GM20000 (cell line): ENCODE measurements around the gene TMPRSS7.

Experiments
- DNase-seq: peaks from one replicate; pipeline ENCODE4 v3.0.0; 2012; ENCODE audit warnings: low spot score
- TF ChIP-seq, protein P1 (sequence below): IDR thresholded peaks from 2 replicates; pipeline ENCODE4 v1.5.1; 2012; ENCODE audit warnings: mild to moderate bottlenecking, control low read depth; ENCODE audit errors: extremely low read depth, missing control alignments

Gene TMPRSS7

DNA sequence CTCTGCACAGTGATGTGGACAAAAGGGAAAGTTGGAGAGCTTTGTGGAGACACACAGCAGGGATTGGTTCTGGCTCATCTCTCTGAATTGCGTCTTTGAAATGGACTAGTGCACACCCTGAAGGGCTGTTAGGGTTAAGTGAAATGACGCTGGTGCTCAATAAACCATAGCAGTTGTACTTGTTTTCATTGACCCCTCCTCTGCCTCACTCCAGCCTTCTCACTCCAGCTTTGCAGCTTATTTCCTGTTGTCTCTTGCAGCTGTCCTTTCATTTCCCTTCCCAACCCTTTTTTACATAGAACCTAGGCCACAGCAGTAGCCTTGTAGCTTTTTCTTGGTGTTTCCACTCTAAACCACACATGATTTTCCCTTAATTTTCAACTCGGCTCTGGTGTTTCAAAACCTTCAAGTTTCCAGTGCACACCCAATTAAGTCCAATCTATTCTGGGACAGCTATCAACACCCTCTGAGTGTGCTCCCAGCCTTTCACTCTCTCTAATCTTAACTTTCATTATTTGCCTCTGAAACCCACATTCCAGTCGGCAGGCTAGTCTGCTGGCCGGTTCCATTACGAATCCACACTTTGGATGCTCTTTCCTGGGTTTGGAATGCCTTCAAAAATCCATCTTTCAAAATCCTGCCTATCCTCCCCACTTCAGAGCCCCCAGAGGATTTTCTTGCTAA is 58.1 kb downstream of the TMPRSS7 start:
- TF ChIP-seq, protein P1, sequence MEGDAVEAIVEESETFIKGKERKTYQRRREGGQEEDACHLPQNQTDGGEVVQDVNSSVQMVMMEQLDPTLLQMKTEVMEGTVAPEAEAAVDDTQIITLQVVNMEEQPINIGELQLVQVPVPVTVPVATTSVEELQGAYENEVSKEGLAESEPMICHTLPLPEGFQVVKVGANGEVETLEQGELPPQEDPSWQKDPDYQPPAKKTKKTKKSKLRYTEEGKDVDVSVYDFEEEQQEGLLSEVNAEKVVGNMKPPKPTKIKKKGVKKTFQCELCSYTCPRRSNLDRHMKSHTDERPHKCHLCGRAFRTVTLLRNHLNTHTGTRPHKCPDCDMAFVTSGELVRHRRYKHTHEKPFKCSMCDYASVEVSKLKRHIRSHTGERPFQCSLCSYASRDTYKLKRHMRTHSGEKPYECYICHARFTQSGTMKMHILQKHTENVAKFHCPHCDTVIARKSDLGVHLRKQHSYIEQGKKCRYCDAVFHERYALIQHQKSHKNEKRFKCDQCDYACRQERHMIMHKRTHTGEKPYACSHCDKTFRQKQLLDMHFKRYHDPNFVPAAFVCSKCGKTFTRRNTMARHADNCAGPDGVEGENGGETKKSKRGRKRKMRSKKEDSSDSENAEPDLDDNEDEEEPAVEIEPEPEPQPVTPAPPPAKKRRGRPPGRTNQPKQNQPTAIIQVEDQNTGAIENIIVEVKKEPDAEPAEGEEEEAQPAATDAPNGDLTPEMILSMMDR: no peak
- DNase-seq: peak; percentile 36

DNA sequence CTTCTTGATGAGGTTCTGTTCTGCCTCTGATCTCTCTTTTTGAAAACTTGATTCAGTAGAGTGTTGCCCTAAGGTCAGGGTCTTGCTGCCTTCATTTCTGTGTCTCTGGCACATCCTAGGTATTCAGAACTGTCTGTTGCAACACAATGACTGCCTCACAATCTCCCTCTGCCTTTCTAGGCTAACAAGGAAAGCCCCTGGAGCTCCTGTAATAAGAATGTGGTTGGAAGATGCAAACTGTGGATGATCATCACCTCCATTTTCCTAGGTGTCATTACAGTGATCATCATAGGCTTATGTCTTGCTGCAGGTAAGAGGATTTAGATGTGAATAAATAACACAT is 58.6 kb downstream of the TMPRSS7 start:
- DNase-seq: no peak
- TF ChIP-seq, protein P1: no peak

DNA sequence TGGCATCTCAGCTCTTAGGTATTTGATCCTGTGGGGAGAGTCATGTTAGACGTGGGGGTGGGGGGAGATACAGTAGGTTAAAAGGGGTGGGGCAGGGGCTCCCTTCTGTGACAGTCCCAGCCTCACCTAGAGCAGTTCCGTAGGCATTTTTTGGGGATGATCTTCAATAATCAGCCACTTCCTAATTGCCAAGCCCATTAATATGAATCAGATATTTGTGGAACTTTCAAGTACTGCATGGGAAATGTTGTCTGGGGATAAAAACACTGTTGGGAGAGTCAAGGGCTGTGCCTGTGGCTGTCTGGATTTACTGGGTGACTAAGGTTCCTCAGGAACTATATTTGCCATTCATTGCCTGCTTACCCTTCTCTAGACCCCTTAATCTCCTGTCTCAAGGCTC is 61.2 kb downstream of the TMPRSS7 start:
- TF ChIP-seq, protein P1: no peak
- no peak for DNase-seq

DNA sequence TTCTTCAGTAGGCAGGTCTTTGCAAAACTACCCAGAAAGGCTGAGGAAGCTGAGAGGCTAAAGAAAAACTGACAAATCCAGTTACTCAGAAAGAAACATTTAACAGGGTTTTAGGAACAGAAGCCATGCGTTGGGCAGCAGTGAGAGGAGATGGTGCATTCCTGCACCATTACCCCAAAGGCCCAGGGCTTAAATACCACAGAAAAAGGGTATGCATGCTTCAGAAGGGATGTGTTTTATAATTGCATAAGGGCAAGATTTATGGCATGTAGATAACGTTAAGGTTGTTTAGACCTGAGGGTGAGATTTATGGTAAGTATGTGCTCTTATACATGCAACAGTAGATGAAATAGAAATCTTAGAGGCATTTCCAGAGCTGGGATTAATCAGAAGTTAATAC is 61.6 kb downstream of the TMPRSS7 start:
- DNase-seq: no peak
- TF ChIP-seq, protein P1: no peak

DNA sequence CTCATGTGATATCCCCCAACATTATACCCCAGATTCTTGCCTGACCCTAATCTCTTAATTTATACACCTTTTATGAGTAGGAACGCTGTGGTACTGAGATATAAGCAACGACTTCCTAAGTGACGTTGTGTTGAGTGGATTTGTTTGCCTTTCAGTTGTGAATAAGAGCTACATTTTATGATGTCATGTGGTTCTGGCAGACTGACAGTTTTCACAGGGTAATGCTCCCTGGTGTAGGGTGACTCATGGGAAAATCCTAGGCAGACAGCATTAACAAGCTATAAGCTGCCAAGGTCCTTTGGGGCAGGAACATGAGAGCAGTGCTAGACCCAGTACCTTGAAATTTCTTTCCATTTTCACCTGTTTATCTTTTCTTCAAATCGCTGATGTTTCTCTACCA is 62.8 kb downstream of the TMPRSS7 start:
- TF ChIP-seq, protein P1: no peak

DNA sequence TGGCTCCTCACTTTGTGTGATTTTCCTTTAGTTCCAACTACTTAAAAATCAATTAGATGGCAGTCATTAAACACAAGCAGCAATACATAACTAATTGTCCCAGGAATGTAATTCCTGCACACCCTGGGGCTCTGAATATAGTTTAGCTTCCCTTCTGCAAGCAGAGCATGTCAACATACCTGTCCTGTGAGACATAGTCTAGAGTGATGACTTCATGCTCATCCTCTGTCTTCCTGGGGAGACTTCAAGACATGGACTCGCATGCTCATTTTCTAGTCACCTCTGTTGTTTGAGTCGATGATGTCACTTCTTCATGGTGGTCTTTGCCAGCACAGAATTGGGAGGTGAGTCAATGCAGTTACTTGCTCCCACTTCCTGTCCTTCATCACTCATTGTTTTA is 67.4 kb downstream of the TMPRSS7 start:
- no peak for DNase-seq
- TF ChIP-seq, protein P1: no peak

More for the DNA sequence above, 62.8 kb downstream of the TMPRSS7 start:
- DNase-seq: no peak

DNA sequence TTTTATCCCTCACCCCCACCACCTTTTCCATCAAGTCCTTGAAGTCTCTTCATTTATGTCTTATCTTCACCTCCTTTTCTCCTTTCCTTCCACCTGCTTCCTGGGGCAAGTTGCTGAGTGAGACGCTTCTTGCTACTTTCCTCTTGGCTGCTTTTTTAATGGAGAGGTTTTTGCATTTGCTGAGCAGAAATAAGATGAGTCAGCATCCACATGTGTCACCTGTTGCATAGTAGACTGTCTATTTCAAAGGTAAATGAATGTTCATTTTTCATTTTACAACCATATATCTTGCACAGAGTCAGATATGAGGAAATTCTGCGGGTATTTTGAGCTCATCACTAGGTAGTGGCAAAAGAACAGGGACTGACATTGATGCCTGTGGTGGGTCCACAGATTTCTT is 70.2 kb downstream of the TMPRSS7 start:
- no peak for DNase-seq
- TF ChIP-seq, protein P1: no peak
